Stimulated activated CD8-positive, alpha-beta memory T cell treated with anti-CD3 and anti-CD28 coated beads, Interleukin-15, amount 100 ng/mL, for 24 hours (primary cell): Measurements from ENCODE around the gene TPRN.
A peak's percentile ranks its signal among the peaks of the same experiment; 100 is the strongest.

Source experiments
- DNase-seq: peaks from one replicate; pipeline ENCODE4 v3.0.0-alpha.2; 2020; ENCODE audit warnings: low read depth

Gene TPRN

DNA sequence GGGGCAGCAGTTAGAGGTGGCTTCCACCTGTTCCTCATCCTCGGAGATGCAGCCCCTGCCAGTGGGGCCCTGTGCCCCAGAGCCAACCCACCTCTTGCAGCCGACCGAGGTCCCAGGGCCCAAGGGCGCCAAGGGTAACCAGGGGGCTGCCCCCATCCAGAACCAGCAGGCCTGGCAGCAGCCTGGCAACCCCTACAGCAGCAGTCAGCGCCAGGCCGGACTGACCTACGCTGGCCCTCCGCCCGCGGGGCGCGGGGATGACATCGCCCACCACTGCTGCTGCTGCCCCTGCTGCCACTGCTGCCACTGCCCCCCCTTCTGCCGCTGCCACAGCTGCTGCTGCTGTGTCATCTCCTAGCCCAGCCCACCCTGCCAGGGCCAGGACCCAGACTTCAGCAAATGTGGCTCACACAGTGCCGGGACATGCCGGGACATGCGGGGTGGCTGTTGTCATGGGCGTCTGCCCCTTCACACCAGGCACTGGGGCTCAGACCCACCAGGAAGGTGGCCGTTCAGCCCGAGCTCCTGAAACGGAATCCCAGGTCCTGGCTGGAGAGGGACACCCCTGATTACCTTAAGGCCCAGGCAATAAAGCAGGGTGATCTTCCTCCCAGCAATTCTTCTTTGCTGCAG is 25.3 kb upstream of the TPRN start:
- DNase-seq: no peak

DNA sequence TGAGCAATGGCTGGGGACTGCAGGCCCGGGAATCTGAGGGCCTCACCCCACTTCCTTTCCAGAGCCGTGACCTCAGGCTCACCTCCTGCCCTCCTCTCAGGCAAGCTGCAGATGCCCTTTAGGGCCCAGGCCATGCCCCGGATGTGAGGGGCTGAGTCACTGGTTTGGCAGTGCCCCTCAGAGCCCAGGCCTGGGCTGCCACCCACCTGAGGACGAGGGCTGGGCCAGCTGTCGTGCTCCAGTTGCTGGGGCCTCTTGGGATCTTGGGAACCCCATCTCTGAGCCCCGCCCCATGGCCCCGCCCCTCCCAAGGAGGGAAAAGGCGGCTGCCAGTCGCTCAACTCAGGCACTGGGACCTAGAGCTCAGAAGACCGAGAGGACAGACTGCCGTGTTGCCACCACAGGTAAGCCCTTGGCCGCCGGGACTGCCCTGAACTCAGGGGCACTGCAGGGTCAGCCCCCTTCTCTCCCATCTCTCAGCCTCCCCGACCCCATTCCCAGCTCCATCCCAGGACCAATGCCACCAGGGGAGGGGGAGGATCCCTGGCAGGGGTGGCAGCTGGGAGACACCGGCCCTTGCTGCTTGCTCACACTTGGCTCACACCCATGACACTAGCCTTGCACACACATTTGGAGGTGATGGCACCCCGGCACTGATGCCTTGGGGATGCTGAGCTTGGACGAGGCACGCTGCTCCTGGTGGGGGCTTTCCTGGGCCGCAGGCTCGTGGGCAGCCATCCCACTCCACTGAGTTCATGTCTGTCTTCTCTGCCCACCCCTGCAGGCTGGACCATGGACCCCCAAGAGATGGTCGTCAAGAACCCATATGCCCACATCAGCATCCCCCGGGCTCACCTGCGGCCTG is 24.5 kb upstream of the TPRN start, which contains the start of gene CYSRT1:
CYSRT1 (plus strand) TSS at position 345 of the 865 bp plus-strand sequence; CDS start at position 793, 448 bp downstream.
- no peak for DNase-seq

DNA sequence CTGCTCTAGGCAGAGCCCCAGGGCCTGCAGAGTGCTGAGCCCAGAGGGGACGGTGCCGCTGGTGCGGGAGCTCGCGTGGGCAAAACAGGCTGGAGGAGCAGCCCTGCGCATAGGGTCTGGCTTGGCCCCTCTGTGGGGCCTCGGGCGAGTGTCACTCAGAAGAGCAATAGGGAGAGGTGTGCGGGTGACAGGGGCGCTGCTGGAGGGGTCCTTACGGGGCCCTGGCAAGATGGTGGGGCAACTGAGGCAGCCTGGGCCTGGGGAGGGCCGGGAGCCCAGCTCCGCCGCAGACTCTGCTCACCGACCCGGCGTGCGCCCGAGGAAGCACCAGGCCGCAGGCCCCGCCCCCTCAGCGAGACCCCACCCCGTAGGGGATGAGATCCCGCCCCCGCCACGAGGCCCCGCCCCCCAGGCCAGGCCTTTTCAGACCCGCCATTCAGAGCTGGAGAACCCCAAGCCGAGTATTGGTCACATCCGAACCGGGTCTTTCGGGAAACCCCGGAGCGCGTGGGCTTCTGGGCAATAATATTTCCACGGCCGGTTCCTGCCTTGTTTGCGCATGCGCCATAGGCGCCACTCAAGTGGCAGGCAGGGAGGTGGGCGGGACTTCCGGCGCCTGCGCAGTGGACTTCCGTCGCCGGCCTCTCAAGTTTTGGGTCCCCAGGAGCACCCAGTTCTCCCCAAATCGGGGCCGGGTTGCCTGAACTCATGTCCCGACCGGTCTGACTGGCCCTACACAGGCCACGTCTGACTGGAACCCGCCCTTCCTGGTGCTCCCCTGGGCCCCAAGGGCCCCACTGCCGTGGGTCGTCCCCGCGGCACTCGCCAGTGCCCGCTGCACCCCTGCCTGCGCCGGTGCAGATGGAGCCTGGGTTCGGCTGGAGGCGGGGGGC is 22.8 kb upstream of the TPRN start:
- DNase-seq: peak; percentile 98

GRCh38 chr9:137222190-137223077 is 21.9 kb upstream of the TPRN start, which contains the start of gene RNF208:
RNF208 (minus strand) TSS chr9:137222240; CDS start chr9:137221212, 1,028 bp downstream.
- DNase-seq: no peak

GRCh38 chr9:137221506-137222111 is 21.1 kb upstream of the TPRN start:
- no peak for DNase-seq

DNA sequence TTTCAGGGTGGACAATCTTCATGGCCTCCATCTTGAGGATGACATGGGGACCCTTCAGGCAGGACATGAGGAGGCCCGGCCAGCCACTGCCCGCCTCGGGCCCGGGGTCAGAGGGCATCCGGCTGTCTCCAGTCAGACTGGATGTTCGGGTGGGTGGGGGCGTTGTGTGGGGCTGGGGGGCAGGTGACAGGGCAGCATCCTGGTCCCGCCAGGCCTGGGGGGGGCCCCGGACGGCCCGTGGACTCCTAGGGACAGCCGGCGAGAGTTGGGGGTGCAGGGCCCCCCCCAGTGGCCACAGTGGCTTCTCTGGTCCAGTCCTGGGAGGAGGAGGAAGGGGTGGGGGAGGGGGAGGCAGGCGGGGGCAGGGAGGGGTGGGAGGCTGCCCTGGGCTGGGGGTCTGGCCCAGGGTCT is 20.6 kb upstream of the TPRN start:
- DNase-seq: no peak

DNA sequence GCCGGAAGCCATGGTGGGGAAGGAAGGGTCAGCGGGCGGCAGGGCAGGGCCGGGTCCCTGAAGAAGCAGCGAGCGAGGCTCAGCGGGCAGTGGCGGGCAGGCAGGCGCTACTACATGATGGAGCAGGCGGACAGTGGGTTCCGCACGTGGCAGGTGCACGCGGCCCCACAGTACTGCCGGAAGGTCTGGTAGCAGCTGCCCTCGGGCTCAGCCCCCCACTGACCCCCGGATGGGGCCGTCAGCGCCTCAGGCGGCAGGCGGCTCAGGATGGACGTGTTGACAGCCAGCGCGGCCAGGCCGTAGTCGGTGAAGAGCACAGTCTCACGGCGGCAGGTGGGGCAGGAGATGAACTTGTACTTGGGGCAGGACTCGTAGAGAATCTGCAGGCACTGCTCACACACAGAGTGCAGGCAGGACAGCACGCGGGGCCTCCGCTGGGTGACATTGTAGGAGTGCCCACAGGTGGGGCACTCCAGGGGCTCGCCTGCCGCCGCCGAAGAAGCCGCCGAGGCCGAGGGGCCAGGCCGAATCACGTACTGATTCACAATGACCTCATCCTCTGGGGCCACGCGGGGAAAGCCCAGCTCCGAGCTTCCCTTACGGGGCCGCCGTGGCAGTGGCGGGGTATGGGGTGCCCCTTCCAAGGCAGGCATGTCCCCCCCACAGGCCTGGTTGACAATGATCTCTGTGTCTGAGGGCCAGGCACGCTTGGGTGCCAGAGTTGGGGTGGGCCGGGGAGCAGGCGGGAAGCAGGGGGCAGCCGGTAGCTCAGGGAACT is 20.0 kb upstream of the TPRN start:
- no peak for DNase-seq

DNA sequence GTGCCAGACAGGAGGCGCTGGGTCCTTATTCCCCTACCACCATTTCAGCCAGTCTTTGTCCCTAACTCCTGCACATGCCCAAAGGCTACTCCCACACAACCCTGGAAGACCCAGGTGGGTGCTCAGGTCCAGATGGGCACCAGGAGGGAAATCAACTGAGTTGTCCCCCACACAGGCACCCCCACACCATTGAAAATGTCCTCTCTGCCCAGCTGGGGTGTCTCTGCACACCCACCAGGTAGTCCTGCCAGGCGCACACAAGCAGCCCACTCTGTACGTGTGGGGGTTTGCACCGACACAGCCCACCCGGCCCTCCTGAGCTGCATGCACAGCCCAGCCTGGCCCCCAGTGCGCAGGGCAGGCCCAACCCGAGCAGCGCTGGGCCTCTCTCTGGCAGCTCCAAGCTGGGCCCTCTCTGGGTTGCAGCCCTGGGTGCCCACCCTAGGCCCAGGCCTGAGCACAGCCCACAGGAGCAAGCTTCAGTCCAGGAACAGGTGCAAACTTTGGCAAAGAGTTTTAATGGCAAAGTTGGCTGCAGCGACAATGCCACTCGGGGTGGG is 19.3 kb upstream of the TPRN start:
- no peak for DNase-seq

DNA sequence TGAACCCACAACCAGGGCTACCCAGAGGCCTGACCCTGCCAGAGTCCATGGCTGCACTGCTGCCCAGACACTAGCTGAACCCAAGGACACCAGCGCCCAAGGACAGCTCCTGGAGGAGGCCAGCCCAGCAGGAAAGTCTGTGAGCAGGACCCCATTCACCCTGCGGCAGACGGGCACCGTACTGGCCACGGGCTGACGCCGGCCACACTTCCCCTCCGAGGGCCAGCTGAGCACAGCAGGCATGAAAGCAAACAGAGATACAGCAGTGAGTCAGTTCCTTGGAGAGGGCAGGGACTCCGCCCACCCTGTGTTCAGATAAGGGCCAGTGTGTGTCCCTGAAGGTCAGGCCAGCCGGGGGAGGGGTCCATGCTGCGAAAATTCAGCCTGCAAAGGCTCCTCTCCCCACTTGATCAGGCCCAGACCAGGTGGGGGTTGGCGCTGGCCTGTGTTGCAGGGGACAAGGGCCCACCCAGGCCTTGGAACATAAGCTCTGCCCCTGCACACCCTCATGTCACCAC is 18.3 kb upstream of the TPRN start:
- DNase-seq: no peak

- no peak for DNase-seq
Observed at GRCh38 chr9:137218212-137218753, 17.7 kb upstream of the TPRN start.

- DNase-seq: no peak
Observed at GRCh38 chr9:137217276-137218211, 17.0 kb upstream of the TPRN start.

DNA sequence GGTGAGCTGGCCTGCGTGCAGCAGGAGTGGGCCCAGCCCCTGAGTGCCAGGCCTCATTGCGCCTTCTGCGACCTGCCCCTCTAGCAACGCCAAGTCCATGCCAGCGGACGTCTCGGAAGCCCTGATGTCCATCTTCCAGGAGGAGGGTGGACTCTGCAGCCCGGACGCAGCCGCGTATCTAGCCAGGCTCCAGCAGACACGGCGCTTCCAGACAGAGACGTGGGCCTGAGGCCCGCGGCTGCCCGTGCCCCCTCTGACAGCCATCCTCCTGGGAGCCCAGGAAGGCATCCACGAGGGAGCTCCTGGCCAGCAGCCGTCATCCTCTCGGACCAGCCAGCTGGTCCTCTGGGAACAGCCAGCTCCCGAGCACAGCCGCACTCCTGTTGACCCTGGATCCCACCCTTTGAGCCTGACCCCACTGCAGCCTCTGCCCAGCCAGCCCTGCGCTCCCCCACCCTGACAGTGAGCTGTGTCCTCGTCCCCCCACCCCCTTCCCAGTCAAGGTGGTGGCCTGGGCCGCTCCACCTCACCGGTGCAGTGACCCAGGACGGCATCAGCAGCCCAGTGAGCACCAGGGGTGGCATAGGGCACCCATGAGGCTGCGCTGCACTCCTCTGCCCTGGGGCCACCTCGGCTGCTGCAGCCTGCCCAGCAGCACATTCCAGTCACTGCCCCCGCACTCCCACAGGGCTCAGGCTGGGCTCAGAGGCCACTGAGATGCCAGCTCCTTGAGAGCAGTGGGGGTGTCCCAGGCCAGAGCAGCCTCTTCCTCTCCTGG is 15.8 kb upstream of the TPRN start:
- DNase-seq: no peak

- no peak for DNase-seq
Observed at GRCh38 chr9:137215196-137215986, 14.8 kb upstream of the TPRN start.

- DNase-seq: no peak
Observed at GRCh38 chr9:137214620-137215019, 14.1 kb upstream of the TPRN start.

GRCh38 chr9:137213160-137214060 is 12.9 kb upstream of the TPRN start:
- no peak for DNase-seq
